D721Med (cell line): ENCODE data around the gene ETS2.

Experiments used
- DNase-seq: peaks from one replicate; pipeline ENCODE4 v3.0.0; 2011; ENCODE audit warnings: low spot score; ENCODE audit not compliant: insufficient read length
- FAIRE-seq: peaks from 2 replicates; lab custom pipeline; 2011; peaks lifted over from hg19 to GRCh38; lab: Jason Lieb, UNC
- TF ChIP-seq, protein P1 (sequence below): IDR thresholded peaks from 2 replicates; pipeline ENCODE4 v1.5.1; 2012; ENCODE audit warnings: mild to moderate bottlenecking, control low read depth; ENCODE audit not compliant: insufficient read depth; ENCODE audit errors: missing control alignments

ETS2 gene

DNA sequence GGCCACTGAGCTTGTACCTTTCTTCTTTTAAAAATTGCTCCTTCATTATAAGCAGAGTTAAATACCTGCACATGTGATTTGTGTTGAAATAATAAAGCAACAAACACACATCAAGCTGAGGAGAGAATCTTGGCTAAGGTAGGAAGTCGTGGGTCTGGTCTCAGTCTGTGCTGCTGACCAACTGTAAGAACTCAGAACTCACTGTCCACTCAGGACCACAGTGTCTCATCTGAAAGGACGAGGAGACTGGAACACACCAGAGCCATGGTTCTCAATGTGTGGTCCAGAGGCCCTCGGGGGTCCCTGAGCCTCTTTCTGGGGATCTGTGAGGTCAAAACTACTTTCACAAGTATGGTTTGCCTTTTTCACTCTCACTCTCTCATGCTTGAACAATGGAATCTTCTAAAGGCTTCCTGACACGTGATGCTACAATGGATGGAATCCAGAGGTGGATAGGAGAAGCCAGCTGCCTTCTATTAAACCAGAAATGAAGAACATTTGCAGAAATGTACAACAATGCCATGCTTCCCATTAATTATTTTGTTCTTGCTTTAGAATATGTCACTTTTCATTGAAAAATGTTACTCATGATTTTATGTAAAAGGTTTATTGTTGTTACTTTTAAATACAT, 17.3 kb upstream of the ETS2 start:
- DNase-seq: no peak
- no peak for FAIRE-seq
- TF ChIP-seq, protein P1, sequence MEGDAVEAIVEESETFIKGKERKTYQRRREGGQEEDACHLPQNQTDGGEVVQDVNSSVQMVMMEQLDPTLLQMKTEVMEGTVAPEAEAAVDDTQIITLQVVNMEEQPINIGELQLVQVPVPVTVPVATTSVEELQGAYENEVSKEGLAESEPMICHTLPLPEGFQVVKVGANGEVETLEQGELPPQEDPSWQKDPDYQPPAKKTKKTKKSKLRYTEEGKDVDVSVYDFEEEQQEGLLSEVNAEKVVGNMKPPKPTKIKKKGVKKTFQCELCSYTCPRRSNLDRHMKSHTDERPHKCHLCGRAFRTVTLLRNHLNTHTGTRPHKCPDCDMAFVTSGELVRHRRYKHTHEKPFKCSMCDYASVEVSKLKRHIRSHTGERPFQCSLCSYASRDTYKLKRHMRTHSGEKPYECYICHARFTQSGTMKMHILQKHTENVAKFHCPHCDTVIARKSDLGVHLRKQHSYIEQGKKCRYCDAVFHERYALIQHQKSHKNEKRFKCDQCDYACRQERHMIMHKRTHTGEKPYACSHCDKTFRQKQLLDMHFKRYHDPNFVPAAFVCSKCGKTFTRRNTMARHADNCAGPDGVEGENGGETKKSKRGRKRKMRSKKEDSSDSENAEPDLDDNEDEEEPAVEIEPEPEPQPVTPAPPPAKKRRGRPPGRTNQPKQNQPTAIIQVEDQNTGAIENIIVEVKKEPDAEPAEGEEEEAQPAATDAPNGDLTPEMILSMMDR: no peak

DNA sequence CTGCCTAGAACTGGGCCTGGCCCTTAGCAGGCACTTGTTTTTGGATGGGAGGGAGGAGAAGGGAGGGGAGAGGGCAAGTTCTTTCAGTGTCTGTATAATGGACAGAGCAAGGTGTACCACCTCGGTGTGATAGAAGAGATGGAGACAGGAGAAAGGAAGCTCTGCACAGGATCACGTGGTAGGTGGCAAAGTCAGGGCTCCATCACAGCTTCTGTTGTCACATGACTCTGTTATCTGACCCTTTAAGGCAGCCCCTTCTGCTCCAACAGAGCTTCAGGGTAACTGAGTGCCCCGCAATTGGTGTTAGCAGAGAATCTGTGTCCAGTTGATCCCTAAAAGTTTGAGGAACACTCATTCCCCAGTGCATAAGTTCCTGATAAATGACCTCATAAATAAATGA, 16.5 kb upstream of the ETS2 start:
- DNase-seq (no peak), FAIRE-seq (no peak)
- TF ChIP-seq, protein P1: no peak

DNA sequence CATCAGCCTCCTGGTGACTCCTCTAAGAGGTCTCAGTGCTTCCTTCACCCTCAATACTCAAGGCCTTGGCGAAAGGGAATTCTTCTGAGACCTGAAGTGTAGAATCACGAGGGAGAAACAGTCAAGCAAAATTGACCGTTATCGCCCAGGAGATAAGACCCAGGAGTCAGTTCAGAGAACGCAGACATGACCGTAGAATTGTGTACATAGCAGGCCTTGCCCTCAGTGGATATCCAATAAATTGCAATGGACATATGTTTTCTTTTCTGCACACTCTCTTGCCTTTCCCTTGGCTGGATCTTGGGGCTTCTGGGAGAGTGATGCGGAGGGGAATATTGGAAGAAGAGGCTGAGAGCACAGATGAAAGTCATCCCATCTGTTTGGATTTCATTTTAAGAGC, 15.7 kb upstream of the ETS2 start:
- TF ChIP-seq, protein P1: no peak
- FAIRE-seq (no peak), DNase-seq (no peak)

DNA sequence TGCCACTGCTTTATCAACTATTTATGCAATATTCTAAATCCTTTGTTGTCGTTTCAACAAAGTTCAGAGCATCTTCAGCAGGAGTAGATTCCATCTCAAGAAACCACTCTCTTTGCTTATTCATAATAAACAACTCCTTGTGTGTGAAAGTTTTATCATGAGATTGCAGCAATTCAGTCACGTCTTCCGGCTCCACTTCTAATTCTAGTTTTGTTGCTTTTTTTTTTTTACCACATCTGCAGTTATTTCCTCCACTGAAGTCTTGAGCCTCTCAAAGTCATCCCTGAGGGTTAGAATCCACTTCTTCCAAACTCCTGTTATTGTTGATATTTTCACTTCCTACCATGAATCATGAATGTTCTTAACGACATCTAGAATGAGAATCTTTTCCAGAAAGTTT, 14.8 kb upstream of the ETS2 start:
- TF ChIP-seq, protein P1: no peak
- DNase-seq (no peak), FAIRE-seq (no peak)

DNA sequence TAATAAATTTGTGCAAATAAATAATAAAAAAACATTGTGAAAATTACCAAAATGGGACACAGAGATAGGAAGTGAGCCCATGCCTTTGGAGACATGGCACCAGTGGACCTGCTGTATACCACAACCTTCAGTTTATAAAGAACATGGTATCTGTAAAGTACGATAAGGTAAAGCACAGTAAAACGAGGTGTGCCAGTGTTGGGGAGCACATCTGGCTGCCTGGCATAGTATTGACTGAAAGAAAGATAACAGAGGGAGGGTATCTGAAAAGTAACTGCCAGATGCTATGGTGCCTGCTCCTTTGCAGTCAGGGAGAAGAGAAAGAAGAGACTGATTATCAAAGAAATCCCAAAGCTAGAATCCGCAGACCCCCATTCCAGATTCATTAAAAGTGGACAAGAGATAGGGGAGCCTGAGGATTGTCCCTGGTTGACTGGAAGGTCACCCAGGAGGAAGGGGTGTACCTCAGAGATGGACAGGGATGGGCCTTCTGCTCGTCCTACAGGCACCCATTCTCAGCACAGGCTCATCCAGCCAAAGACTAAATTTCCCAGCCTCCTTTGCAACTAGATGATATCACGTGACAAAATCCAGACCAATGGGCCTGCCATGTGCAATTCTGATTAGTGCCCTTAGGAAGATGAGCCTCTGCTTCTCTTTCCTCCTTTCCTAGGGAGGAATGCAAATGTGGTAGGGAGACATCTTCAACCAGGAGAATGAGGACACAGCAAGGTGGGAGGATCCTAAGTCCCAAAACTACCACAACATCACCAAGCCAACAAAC, 12.9 kb upstream of the ETS2 start:
- FAIRE-seq (no peak), DNase-seq (no peak)
- TF ChIP-seq, protein P1: no peak

DNA sequence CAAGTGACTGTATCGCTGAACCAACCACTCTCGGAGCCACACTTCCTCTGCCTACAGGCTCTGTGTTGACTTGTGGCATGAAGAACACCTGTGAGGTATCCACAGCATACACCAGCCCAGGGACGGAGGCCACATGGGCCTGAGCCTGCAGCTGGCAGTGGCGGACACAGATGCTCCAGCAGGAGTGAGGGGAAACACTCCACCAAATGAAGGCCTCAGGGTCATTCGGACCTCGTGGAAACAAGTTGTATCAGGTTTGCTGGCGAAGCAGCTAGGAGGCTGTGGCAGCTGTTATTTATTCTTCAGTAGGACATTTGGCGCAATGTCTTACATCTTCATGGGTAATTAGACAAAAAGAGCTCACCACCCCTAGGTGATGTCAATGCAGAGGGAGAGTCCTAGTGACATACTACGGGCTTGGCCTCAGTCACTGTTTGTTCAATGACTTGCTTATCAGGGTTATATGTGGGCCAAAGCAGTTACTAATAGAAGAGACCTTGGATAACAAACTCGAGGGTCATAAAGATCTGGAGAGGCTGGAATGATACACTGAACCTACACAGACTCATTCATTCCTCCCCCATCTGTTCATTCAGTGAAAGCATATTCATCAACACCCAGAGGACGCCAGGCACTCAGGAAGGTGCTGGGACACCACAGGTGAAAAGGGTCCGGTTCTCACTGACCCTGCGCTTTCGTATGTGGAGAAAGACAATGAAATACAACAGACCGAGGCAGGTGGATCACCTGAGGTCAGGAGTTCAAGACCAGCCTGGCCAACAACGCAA, 11.6 kb upstream of the ETS2 start:
- FAIRE-seq (no peak), DNase-seq (no peak)
- TF ChIP-seq, protein P1: no peak

DNA sequence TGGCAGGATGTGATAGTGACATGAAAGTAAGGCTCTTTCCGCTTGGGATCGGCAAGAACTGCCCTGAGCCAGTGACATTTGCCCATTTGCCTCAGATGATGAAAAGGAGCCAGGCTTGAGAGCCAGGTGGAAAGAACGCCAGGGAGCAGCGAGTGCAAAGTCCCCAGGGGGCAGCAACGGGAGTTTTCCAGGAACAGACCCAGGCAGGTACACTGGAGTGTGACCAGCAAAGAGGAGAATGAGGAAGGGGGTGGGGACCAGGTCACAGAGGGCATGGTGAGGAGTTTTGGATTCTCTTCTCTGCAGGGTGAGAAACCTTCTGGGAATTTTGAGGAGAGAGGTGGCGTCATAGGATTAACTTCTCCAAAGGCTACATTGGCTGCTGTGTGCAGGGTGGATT, 10.8 kb upstream of the ETS2 start:
- TF ChIP-seq, protein P1: no peak
- FAIRE-seq (no peak), DNase-seq (no peak)
